ENCODE measurements around the gene TTLL7.

GRCh38 chr1:83846138-83846537 lies 152.8 kb downstream of the TTLL7 start:
- no peak for TF ChIP-seq CTCF (IDR thresholded peaks at IDR 0.05; ENCODE audit: low read length)
- TF ChIP-seq EZH2 (IDR thresholded peaks at IDR 0.05; ENCODE audit: borderline replicate concordance, low read length), result no peak
